Thoracic aorta (tissue), 2 donors: ENCODE measurements around the gene KCNIP4. TPM values are rescaled to one million over a fixed set of nuclear protein-coding genes. Genes with fewer than 3 reads are reported as not detected.

Experiments used
- ATAC-seq: fragments of 150-250 bp; one replicate; pipeline ENCODE4 v1.8.0; 2017; ENCODE audit warnings: low read depth; ENCODE audit not compliant: insufficient number of reproducible peaks, low FRiP score
- DNase-seq: peaks from one replicate; pipeline ENCODE4 v3.0.0-alpha.2; 2020; ENCODE audit warnings: low spot score
- H3K27ac ChIP-seq, 2 donors: fragments of 200-600 bp; sonication (generic); 1 replicate in 1 of 2; 2 replicates in 1 of 2; pipeline ENCODE4 v1.5.1; 2016; ENCODE audit warnings: mild to moderate bottlenecking in 2 of 2, moderate library complexity in 2 of 2
- H3K27me3 ChIP-seq: fragments of 200-600 bp; sonication (generic); replicated peaks from 2 replicates; pipeline ENCODE4 v1.6.0; 2016; ENCODE audit warnings: mild to moderate bottlenecking; ENCODE audit not compliant: insufficient read depth
- H3K36me3 ChIP-seq: fragments of 200-600 bp; sonication (generic); one replicate; pipeline ENCODE4 v1.5.1; 2016
- H3K4me1 ChIP-seq, 2 donors: fragments of 200-600 bp; sonication (generic); 1 replicate in 1 of 2; 2 replicates in 1 of 2; pipeline versions ENCODE4 v1.5.1 to v1.6.0; 2016; ENCODE audit warnings: low read depth in 2 of 2, mild to moderate bottlenecking in 1 of 2; ENCODE audit not compliant: control insufficient read depth in 1 of 2
- H3K4me3 ChIP-seq: fragments of 200-600 bp; sonication (generic); 2 replicates; pipeline ENCODE4 v1.5.1; 2016; ENCODE audit warnings: mild to moderate bottlenecking
- H3K9me3 ChIP-seq: fragments of 200-600 bp; sonication (generic); 2 replicates; pipeline ENCODE4 v1.5.1; 2016
- CTCF ChIP-seq: fragments of 200-600 bp; sonication (generic); IDR thresholded peaks from one replicate; pipeline ENCODE4 v1.5.1; 2019; ENCODE audit warnings: antibody characterized with exemption
- total RNA-seq, 2 donors: library from RNA; depleted of rRNA; stranded (reverse); fragments of >200 nt; gene quantifications; one replicate each; pipeline versions ENCODE4 v1.1.0 to v1.2.3, GENCODE V29; 2016

Gene KCNIP4
- total RNA-seq, 2 donors from 2014 or later = not detected

GRCh38 chr4:20684852-20685763 is 1263.5 kb downstream of the KCNIP4 start:
- DNase-seq = no peak
- Histone ChIP-seq H3K27me3 (no peaks in the 10 kb centered on the region), H3K27ac (no peak overlapping the region), H3K9me3 (no peaks in the 10 kb centered on the region), H3K36me3 (no peaks in the 10 kb centered on the region), H3K4me3 (no peak overlapping the region), H3K4me1 (no peaks in the 10 kb centered on the region)
- no peak for ATAC-seq
- peak; percentile 59 for TF ChIP-seq CTCF

GRCh38 chr4:20683766-20684165 is 1264.8 kb downstream of the KCNIP4 start:
- H3K4me1 ChIP-seq = no peaks in the 10 kb centered on the region
- no peak overlapping the region for H3K4me3 ChIP-seq
- TF ChIP-seq CTCF = no peak
- H3K27me3 ChIP-seq = no peaks in the 10 kb centered on the region
- H3K36me3 ChIP-seq = no peaks in the 10 kb centered on the region
- no peak overlapping the region for H3K27ac ChIP-seq
- ATAC-seq (no peak), DNase-seq (no peak)
- no peaks in the 10 kb centered on the region for H3K9me3 ChIP-seq

GRCh38 chr4:20682853-20683252 is 1265.7 kb downstream of the KCNIP4 start:
- H3K9me3 ChIP-seq = no peaks in the 10 kb centered on the region
- no peaks in the 10 kb centered on the region for H3K36me3 ChIP-seq
- TF ChIP-seq CTCF = no peak
- no peak overlapping the region for H3K27ac ChIP-seq
- H3K4me3 ChIP-seq = no peak overlapping the region
- DNase-seq (no peak), ATAC-seq (no peak)
- H3K4me1 ChIP-seq = no peaks in the 10 kb centered on the region
- H3K27me3 ChIP-seq = no peaks in the 10 kb centered on the region

DNA sequence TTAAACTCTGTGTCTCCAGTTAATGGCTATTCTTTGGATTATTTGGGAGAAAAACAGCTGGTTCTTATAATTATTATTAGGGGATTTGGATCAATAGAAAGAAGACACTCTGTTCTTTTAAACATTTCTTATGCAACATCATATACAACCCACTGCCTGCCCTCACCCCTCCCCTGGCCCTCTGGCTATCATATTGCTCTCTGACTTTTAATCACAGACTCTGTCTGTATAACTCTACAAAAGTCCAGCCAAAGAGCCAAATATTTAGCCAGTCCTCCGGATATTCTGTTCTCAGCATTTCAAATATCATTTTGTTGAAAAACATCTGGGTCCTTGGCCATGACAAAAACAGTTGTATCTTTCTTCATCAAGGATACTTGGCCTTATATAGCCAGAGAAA is 1267.3 kb downstream of the KCNIP4 start:
- Histone ChIP-seq H3K4me1 (no peaks in the 10 kb centered on the region), H3K9me3 (no peaks in the 10 kb centered on the region), H3K4me3 (no peak overlapping the region), H3K27me3 (no peaks in the 10 kb centered on the region), H3K27ac (no peak overlapping the region), H3K36me3 (no peaks in the 10 kb centered on the region)
- ATAC-seq (no peak), DNase-seq (no peak)
- TF ChIP-seq CTCF = no peak

DNA sequence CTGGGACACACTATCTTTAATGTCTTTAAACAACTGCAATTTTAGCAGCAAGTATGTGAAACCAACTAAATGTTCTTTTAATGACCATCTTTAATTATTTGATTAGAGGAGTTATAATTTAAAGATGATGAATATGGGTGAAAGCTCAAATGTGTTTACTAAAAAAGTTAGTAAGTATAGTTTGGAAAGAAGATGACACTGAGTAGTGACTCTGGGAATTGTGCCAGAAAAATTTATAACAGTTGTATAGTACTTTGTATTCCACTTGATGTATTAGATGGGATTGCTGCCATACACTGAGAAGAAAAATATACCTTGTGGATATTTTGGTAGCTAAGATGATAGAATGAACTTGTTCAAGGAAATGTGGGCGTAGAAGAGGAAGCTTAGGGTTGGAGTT is 1267.8 kb downstream of the KCNIP4 start:
- no peak overlapping the region for H3K4me3 ChIP-seq
- ATAC-seq (no peak), DNase-seq (no peak)
- H3K27me3 ChIP-seq = no peaks in the 10 kb centered on the region
- no peak for TF ChIP-seq CTCF
- H3K36me3 ChIP-seq = no peaks in the 10 kb centered on the region
- no peaks in the 10 kb centered on the region for H3K4me1 ChIP-seq
- H3K9me3 ChIP-seq = no peaks in the 10 kb centered on the region
- H3K27ac ChIP-seq = no peak overlapping the region
